SK-N-SH treated with all-trans-retinoic acid at 6 μM for 48 hours (cell line): ENCODE results near the gene NUP35.
"Not testable (repeated sequence)": the region's sequence is repeated elsewhere in the genome, so short reads cannot be mapped to it uniquely, and the experiment has no call there.

Experiments
- ATAC-seq: fragments of 200-7000 bp; cut with Tn5 transposase; 3 replicates; pipeline ENCODE4 v1.9.1; 2020; ENCODE audit warnings: mild to moderate bottlenecking, moderate library complexity
- ARNTL ChIP-seq: fragments of 450-650 bp; formaldehyde crosslinking; IDR thresholded peaks from 2 replicates; pipeline ENCODE4 v1.5.0; 2020; ENCODE audit warnings: low read depth, mild to moderate bottlenecking, moderate library complexity, borderline replicate concordance
- CSDC2 ChIP-seq: fragments of 250-450 bp; sonication (Bioruptor Pico); IDR thresholded peaks from 2 replicates; pipeline ENCODE4 v1.5.0; 2020; ENCODE audit warnings: mild to moderate bottlenecking, moderate library complexity
- ESRRG ChIP-seq: fragments of 250-450 bp; sonication (Bioruptor Pico); IDR thresholded peaks from 2 replicates; pipeline ENCODE4 v1.6.1; 2021; ENCODE audit warnings: mild to moderate bottlenecking
- GLIS3 ChIP-seq: fragments of 250-450 bp; sonication (Bioruptor Pico); IDR thresholded peaks from 2 replicates; pipeline ENCODE4 v1.5.0; 2020; ENCODE audit warnings: mild to moderate bottlenecking, moderate library complexity
- ISL1 ChIP-seq: fragments of 250-450 bp; sonication (Bioruptor Pico); IDR thresholded peaks from 2 replicates; pipeline ENCODE4 v2.1.2; 2022; ENCODE audit warnings: mild to moderate bottlenecking, moderate library complexity
- PPARA ChIP-seq: fragments of 250-450 bp; sonication (Bioruptor Pico); IDR thresholded peaks from 2 replicates; pipeline ENCODE4 v1.5.0; 2020; ENCODE audit warnings: mild to moderate bottlenecking, borderline replicate concordance
- RARB ChIP-seq: fragments of 250-450 bp; sonication (Bioruptor Pico); IDR thresholded peaks from 2 replicates; pipeline ENCODE4 v1.8.0; 2021; ENCODE audit warnings: mild to moderate bottlenecking, moderate library complexity
- SNAI2 ChIP-seq: fragments of 250-450 bp; sonication (Bioruptor Pico); IDR thresholded peaks from 2 replicates; pipeline ENCODE4 v1.5.0; 2020; ENCODE audit warnings: mild to moderate bottlenecking, moderate library complexity
- TCF4 ChIP-seq: fragments of 250-450 bp; sonication (Bioruptor Pico); IDR thresholded peaks from 2 replicates; pipeline ENCODE4 v1.8.0; 2021; ENCODE audit warnings: mild to moderate bottlenecking, moderate library complexity, borderline replicate concordance
- TOX ChIP-seq: fragments of 250-450 bp; sonication (Bioruptor Pico); IDR thresholded peaks from 2 replicates; pipeline ENCODE4 v1.8.0; 2021; ENCODE audit warnings: mild to moderate bottlenecking, moderate library complexity, borderline replicate concordance
- ZFP3 ChIP-seq: fragments of 250-450 bp; sonication (Bioruptor Pico); IDR thresholded peaks from 2 replicates; pipeline ENCODE4 v1.5.0; 2020; ENCODE audit warnings: mild to moderate bottlenecking, moderate library complexity
- ZFP30 ChIP-seq: fragments of 450-650 bp; formaldehyde crosslinking; IDR thresholded peaks from 2 replicates; pipeline ENCODE4 v1.5.0; 2022; ENCODE audit warnings: mild to moderate bottlenecking, moderate library complexity
- ZNF565 ChIP-seq: fragments of 450-650 bp; formaldehyde crosslinking; conservative IDR thresholded peaks from 2 replicates; pipeline ENCODE4 v1.5.0; 2020; ENCODE audit warnings: low read depth, mild to moderate bottlenecking, moderate library complexity
- ZNF70 ChIP-seq: fragments of 450-650 bp; formaldehyde crosslinking; IDR thresholded peaks from 2 replicates; pipeline ENCODE4 v1.5.0; 2020; ENCODE audit warnings: mild to moderate bottlenecking, moderate library complexity
- ZNF8 ChIP-seq: fragments of 450-650 bp; formaldehyde crosslinking; IDR thresholded peaks from 2 replicates; pipeline ENCODE4 v1.5.0; 2020; ENCODE audit warnings: mild to moderate bottlenecking, moderate library complexity
- TF ChIP-seq, protein P1 (sequence below): fragments of 250-450 bp; sonication (Bioruptor Pico); IDR thresholded peaks from 2 replicates; pipeline ENCODE4 v1.8.0; 2021; ENCODE audit warnings: low read depth, mild to moderate bottlenecking, moderate library complexity, borderline replicate concordance
- TF ChIP-seq, protein P2 (sequence below): fragments of 250-450 bp; sonication (Bioruptor Pico); IDR thresholded peaks from 2 replicates; pipeline ENCODE4 v1.5.1; 2020; ENCODE audit warnings: low read depth, mild to moderate bottlenecking, moderate library complexity
- TF ChIP-seq, protein P3 (sequence below): fragments of 250-450 bp; sonication (Bioruptor Pico); IDR thresholded peaks from 2 replicates; pipeline ENCODE4 v1.5.0; 2020; ENCODE audit warnings: mild to moderate bottlenecking, moderate library complexity
- TF ChIP-seq, protein P4 (sequence below): fragments of 250-450 bp; sonication (Bioruptor Pico); IDR thresholded peaks from 2 replicates; pipeline ENCODE4 v1.8.0; 2020; ENCODE audit warnings: mild to moderate bottlenecking, moderate library complexity, borderline replicate concordance

The NUP35 gene

DNA sequence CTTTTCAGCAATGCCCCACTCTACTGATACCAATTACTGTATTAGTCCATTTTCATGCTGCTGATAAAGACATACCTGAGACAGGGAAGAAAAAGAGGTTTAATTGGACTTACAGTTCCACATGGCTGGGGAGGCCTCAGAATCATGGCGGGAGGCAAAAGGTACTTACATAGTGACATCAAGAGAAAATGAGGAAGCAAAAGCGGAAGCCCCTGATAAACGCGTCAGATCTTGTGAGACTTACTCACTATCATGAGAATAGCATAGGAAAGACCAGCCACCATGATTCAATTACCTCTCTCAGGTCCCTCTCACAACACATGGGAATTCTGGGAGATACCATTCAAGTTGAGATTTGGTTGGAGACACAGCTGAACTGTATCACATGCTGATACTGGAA lies 30.5 kb downstream of the NUP35 start:
- ATAC-seq: not testable (repeated sequence)

DNA sequence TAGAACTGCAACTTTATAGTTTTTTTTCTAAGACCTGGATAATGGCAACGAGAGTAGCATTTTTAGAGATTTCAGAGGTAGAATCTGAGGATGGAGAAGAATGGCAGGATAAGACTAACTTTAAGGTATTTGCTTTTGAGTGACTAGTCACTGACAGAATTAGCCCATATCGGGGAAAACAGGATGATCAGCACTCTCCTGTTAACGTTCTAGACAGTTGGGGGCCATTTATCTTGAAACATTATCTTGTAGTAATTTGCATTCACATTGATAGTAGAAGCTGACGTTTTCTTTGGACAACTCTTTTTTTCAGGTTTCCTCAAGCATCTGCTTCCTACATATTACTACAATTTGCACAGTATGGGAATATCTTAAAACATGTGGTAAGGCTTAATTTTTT lies 32.9 kb downstream of the NUP35 start:
- no peak for ATAC-seq
- TF ChIP-seq TOX (CRISPR knock-in tag) (no peak), ZNF565 (no peak), CSDC2 (CRISPR knock-in tag) (no peak), ZFP3 (no peak), RARB (CRISPR knock-in tag) (no peak)
- TF ChIP-seq, protein P1, sequence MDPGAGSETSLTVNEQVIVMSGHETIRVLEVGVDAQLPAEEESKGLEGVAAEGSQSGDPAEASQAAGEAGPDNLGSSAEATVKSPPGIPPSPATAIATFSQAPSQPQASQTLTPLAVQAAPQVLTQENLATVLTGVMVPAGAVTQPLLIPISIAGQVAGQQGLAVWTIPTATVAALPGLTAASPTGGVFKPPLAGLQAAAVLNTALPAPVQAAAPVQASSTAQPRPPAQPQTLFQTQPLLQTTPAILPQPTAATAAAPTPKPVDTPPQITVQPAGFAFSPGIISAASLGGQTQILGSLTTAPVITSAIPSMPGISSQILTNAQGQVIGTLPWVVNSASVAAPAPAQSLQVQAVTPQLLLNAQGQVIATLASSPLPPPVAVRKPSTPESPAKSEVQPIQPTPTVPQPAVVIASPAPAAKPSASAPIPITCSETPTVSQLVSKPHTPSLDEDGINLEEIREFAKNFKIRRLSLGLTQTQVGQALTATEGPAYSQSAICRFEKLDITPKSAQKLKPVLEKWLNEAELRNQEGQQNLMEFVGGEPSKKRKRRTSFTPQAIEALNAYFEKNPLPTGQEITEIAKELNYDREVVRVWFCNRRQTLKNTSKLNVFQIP (CRISPR knock-in tag): no peak
- TF ChIP-seq, protein P2, sequence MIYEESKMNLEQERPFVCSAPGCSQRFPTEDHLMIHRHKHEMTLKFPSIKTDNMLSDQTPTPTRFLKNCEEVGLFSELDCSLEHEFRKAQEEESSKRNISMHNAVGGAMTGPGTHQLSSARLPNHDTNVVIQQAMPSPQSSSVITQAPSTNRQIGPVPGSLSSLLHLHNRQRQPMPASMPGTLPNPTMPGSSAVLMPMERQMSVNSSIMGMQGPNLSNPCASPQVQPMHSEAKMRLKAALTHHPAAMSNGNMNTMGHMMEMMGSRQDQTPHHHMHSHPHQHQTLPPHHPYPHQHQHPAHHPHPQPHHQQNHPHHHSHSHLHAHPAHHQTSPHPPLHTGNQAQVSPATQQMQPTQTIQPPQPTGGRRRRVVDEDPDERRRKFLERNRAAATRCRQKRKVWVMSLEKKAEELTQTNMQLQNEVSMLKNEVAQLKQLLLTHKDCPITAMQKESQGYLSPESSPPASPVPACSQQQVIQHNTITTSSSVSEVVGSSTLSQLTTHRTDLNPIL: no peak

DNA sequence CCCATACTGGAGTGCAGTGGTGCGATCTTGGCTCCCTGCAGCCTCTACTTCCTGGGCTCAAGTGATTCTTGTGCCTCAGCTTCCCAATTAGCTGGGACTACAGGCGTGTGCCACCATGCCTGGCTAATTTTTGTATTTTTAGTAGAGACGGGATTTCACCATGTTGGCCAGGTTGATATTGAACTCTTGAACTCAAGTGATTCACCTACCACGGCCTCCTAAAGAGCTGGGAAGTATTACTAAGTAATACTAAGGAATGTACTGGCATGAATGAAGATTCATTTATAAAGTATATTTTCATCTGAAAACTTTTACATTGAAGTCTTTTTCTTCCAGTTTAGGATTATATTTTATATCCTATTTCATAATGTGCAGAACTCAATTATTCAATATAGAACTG lies 38.1 kb downstream of the NUP35 start:
- TF ChIP-seq ZNF8 (CRISPR knock-in tag) (no peak), ISL1 (CRISPR knock-in tag) (no peak), PPARA (CRISPR knock-in tag) (no peak), ARNTL (CRISPR knock-in tag) (no peak)
- TF ChIP-seq, protein P3, sequence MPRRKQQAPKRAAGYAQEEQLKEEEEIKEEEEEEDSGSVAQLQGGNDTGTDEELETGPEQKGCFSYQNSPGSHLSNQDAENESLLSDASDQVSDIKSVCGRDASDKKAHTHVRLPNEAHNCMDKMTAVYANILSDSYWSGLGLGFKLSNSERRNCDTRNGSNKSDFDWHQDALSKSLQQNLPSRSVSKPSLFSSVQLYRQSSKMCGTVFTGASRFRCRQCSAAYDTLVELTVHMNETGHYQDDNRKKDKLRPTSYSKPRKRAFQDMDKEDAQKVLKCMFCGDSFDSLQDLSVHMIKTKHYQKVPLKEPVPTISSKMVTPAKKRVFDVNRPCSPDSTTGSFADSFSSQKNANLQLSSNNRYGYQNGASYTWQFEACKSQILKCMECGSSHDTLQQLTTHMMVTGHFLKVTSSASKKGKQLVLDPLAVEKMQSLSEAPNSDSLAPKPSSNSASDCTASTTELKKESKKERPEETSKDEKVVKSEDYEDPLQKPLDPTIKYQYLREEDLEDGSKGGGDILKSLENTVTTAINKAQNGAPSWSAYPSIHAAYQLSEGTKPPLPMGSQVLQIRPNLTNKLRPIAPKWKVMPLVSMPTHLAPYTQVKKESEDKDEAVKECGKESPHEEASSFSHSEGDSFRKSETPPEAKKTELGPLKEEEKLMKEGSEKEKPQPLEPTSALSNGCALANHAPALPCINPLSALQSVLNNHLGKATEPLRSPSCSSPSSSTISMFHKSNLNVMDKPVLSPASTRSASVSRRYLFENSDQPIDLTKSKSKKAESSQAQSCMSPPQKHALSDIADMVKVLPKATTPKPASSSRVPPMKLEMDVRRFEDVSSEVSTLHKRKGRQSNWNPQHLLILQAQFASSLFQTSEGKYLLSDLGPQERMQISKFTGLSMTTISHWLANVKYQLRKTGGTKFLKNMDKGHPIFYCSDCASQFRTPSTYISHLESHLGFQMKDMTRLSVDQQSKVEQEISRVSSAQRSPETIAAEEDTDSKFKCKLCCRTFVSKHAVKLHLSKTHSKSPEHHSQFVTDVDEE (CRISPR knock-in tag): no peak
- TF ChIP-seq, protein P2: no peak
- ATAC-seq: peak; percentile 52; the same call in 2 of the 3 replicates

DNA sequence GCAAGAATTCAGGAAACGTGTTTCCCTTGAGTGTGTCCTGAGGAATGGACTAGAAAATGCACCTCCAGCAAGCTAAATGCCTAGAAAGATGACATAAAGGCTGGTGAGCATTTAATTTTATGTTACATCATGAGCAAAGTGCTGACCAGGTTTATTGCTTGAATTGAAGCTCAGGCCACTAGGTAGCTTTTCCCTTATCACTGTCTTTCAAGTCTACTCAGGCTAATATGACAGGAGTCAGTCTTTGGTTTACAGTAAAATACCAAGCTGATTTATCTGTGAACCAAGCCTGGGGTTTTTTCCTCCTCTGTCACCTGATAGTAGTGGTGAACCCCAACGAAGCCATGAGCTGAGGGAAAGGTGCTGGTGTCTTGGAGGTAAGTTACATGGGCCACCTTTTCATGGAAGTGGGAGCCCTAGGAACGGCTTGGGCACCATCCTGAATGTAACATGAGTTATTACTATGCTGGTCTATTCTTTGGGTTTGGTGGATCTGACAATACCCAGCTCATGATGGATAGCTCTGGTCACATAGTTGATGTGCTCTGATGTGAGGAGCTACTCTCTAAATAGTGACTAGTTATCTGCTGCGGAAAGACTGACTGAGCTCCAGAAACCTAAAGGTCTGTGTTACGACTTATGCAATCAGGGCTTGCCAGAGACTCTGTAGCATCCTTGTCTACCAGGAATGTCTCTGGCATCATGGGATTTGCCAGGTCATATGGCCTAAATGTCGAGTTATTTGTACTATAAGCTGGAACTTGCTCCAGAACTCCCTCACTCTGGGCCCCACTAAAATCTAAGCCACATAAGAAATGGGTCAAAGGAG lies 39.8 kb downstream of the NUP35 start:
- ATAC-seq: no peak
- no peak for TF ChIP-seq ZFP3
- no peak for TF ChIP-seq ISL1 (CRISPR knock-in tag)
- TF ChIP-seq TCF4: no peak
- TF ChIP-seq SNAI2 (CRISPR knock-in tag): no peak
- no peak for TF ChIP-seq ESRRG
- no peak for TF ChIP-seq ARNTL (CRISPR knock-in tag)
- TF ChIP-seq CSDC2 (CRISPR knock-in tag): no peak
- no peak for TF ChIP-seq ZNF70 (CRISPR knock-in tag)
- TF ChIP-seq, protein P2: no peak
- no peak for TF ChIP-seq ZFP30 (CRISPR knock-in tag)
- TF ChIP-seq, protein P4, sequence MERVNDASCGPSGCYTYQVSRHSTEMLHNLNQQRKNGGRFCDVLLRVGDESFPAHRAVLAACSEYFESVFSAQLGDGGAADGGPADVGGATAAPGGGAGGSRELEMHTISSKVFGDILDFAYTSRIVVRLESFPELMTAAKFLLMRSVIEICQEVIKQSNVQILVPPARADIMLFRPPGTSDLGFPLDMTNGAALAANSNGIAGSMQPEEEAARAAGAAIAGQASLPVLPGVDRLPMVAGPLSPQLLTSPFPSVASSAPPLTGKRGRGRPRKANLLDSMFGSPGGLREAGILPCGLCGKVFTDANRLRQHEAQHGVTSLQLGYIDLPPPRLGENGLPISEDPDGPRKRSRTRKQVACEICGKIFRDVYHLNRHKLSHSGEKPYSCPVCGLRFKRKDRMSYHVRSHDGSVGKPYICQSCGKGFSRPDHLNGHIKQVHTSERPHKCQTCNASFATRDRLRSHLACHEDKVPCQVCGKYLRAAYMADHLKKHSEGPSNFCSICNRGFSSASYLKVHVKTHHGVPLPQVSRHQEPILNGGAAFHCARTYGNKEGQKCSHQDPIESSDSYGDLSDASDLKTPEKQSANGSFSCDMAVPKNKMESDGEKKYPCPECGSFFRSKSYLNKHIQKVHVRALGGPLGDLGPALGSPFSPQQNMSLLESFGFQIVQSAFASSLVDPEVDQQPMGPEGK (CRISPR knock-in tag): no peak
- no peak for TF ChIP-seq GLIS3 (CRISPR knock-in tag)
- TF ChIP-seq ZNF8 (CRISPR knock-in tag): no peak
- no peak for TF ChIP-seq ZNF565
- TF ChIP-seq RARB (CRISPR knock-in tag): no peak
- TF ChIP-seq PPARA (CRISPR knock-in tag): no peak
